ENCODE data around the gene CCDC50.

The CCDC50 gene

GRCh38 chr3:191352014-191352413 is 22.8 kb downstream of the CCDC50 start:
- TF ChIP-seq POLR2AphosphoS5 (IDR thresholded peaks at IDR 0.05; ENCODE audit: low read depth) (no peak), GABPA (IDR thresholded peaks at IDR 0.05; ENCODE audit: low read depth) (no peak), SPI1 (IDR thresholded peaks at IDR 0.05; ENCODE audit: borderline replicate concordance, low read depth) (no peak), CTCF (IDR thresholded peaks at IDR 0.05; ENCODE audit: insufficient read depth, low read length) (no peak), REST (IDR thresholded peaks at IDR 0.05; ENCODE audit: insufficient replicate concordance, low read depth) (no peak)
- H3K27me3 ChIP-seq (ENCODE audit: insufficient read depth, poor library complexity, severe bottlenecking): no peaks in the 10 kb centered on the region
- DNase-seq (ENCODE audit: low read depth in 1 of 2, low spot score in 1 of 2): no peak
- no peak overlapping the region for H3K27ac ChIP-seq (replicated peaks)
- H3K4me3 ChIP-seq (replicated peaks; ENCODE audit: insufficient read depth, low read length): no peak overlapping the region

- H3K4me3 ChIP-seq (replicated peaks; ENCODE audit: insufficient read depth, low read length): no peak overlapping the region
- no peaks in the 10 kb centered on the region for H3K27me3 ChIP-seq (ENCODE audit: insufficient read depth, poor library complexity, severe bottlenecking)
- DNase-seq (ENCODE audit: low read depth in 1 of 2, low spot score in 1 of 2): no peak
- TF ChIP-seq REST (IDR thresholded peaks at IDR 0.05; ENCODE audit: insufficient replicate concordance, low read depth) (no peak), CTCF (IDR thresholded peaks at IDR 0.05; ENCODE audit: insufficient read depth, low read length) (no peak), POLR2AphosphoS5 (IDR thresholded peaks at IDR 0.05; ENCODE audit: low read depth) (no peak), GABPA (IDR thresholded peaks at IDR 0.05; ENCODE audit: low read depth) (no peak), SPI1 (IDR thresholded peaks at IDR 0.05; ENCODE audit: borderline replicate concordance, low read depth) (no peak)
- no peak overlapping the region for H3K27ac ChIP-seq (replicated peaks)
Observed at GRCh38 chr3:191353022-191353777, 24.0 kb downstream of the CCDC50 start.

GRCh38 chr3:191355406-191355805 is 26.2 kb downstream of the CCDC50 start:
- no peak for TF ChIP-seq GABPA (IDR thresholded peaks at IDR 0.05; ENCODE audit: low read depth)
- no peak for TF ChIP-seq SPI1 (IDR thresholded peaks at IDR 0.05; ENCODE audit: borderline replicate concordance, low read depth)
- TF ChIP-seq REST (IDR thresholded peaks at IDR 0.05; ENCODE audit: insufficient replicate concordance, low read depth): no peak
- no peak for TF ChIP-seq CTCF (IDR thresholded peaks at IDR 0.05; ENCODE audit: insufficient read depth, low read length)
- TF ChIP-seq POLR2AphosphoS5 (IDR thresholded peaks at IDR 0.05; ENCODE audit: low read depth): no peak
- H3K27ac ChIP-seq (replicated peaks): no peak overlapping the region
- H3K4me3 ChIP-seq (replicated peaks; ENCODE audit: insufficient read depth, low read length): no peak overlapping the region
- no peak for DNase-seq (ENCODE audit: low read depth in 1 of 2, low spot score in 1 of 2)
- H3K27me3 ChIP-seq (ENCODE audit: insufficient read depth, poor library complexity, severe bottlenecking): no peaks in the 10 kb centered on the region
